ENCODE measurements around the gene CARMIL3.

Gene CARMIL3

GRCh38 chr14:24080888-24081738 is 29.3 kb downstream of the CARMIL3 start:
- peak overlapping the region; percentile 59 for H3K27ac ChIP-seq

GRCh38 chr14:24081739-24082211 is 30.0 kb downstream of the CARMIL3 start:
- TF ChIP-seq ZFX (IDR thresholded peaks at IDR 0.05; ENCODE audit: borderline replicate concordance): no peak
- H3K27ac ChIP-seq: peak overlapping the region; percentile 59

More at GRCh38 chr14:24080888-24081738, 29.3 kb downstream of the CARMIL3 start:
- TF ChIP-seq ZFX (IDR thresholded peaks at IDR 0.05; ENCODE audit: borderline replicate concordance) (no peak), CTCF (IDR thresholded peaks at IDR 0.05) (peak; percentile 16; the same call in 1 of the 2 replicates)

- no peak for TF ChIP-seq CTCF (IDR thresholded peaks at IDR 0.05)
- no peak for TF ChIP-seq ZFX (IDR thresholded peaks at IDR 0.05; ENCODE audit: borderline replicate concordance)
- H3K27ac ChIP-seq: no peak overlapping the region
Measured at GRCh38 chr14:24082411-24083080, 30.7 kb downstream of the CARMIL3 start.

GRCh38 chr14:24083462-24083861 is 31.7 kb downstream of the CARMIL3 start:
- TF ChIP-seq CTCF (IDR thresholded peaks at IDR 0.05): no peak
- TF ChIP-seq ZFX (IDR thresholded peaks at IDR 0.05; ENCODE audit: borderline replicate concordance): no peak

GRCh38 chr14:24084440-24084839 is 32.6 kb downstream of the CARMIL3 start:
- no peak overlapping the region for H3K27ac ChIP-seq
- TF ChIP-seq CTCF (IDR thresholded peaks at IDR 0.05) (no peak), ZFX (IDR thresholded peaks at IDR 0.05; ENCODE audit: borderline replicate concordance) (no peak)

More at GRCh38 chr14:24083462-24083861, 31.7 kb downstream of the CARMIL3 start:
- no peak overlapping the region for H3K27ac ChIP-seq

GRCh38 chr14:24085215-24085614 is 33.4 kb downstream of the CARMIL3 start:
- TF ChIP-seq ZFX (IDR thresholded peaks at IDR 0.05; ENCODE audit: borderline replicate concordance) (no peak), CTCF (IDR thresholded peaks at IDR 0.05) (no peak)
- H3K27ac ChIP-seq: no peak overlapping the region

- TF ChIP-seq CTCF (IDR thresholded peaks at IDR 0.05) (no peak), ZFX (IDR thresholded peaks at IDR 0.05; ENCODE audit: borderline replicate concordance) (no peak)
- no peak overlapping the region for H3K27ac ChIP-seq
Measured at GRCh38 chr14:24086193-24086955, 34.6 kb downstream of the CARMIL3 start.
